GM21737 (cell line): ENCODE data around the gene MOSPD2.
A peak's percentile ranks its signal among the peaks of the same experiment; 100 is the strongest.

Source experiments
- ATAC-seq: cut with Tn5 transposase; IDR thresholded peaks from one replicate; pipeline ENCODE4 v1.9.1; 2021; ENCODE audit warnings: mild to moderate bottlenecking, moderate library complexity; ENCODE audit not compliant: unreplicated experiment

MOSPD2 gene

GRCh38 chrX:14872851-14873675 is at the start of gene MOSPD2, which contains the start of gene FANCB:
Gene MOSPD2 (plus strand): TSS chrX:14873421. CDS start chrX:14873529, 108 bp downstream.
Gene FANCB (minus strand): TSS chrX:14873069. CDS start chrX:14865510, 7,559 bp downstream.
- peak; percentile 98 for ATAC-seq

DNA sequence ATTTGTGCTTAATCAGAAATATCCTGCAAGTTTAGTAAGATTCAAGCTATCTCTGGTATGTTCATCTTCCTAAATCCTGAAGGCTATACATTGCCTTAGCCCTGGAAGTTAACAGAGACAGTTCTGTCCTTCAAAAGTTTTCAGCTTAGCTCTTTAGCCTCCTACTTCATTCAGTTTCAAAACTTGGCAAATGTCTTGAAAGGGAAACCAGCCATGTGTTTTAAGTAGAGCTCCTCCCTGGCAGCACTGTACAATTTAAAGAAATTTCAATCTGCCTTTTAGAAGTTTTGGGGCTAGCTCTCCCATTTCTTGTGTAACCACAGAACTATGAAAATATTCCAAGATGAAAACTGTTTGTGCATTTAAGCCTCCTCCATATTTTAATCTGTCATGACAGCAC is 47.4 kb upstream of the MOSPD2 start:
- ATAC-seq: no peak

GRCh38 chrX:14826319-14826718 is 46.9 kb upstream of the MOSPD2 start:
- ATAC-seq: no peak

DNA sequence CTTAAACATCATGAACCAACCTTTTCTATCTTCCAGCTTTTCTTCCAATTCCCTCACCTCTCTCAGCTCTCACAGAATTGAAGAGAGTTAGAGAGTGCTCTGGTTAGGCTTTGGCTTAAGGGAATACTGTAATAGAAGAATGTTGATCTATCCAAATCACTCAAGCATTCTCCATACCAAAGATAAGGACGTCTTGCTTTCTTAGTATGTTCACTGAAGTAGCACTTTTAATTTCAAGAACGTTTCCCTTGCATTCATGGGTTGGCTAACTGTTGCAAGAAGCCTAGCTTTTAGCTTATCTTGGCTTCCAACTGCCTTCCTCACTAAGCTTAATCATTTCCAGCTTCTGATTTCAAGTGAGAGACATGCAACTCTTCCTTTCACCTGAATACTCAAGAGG is 43.6 kb upstream of the MOSPD2 start:
- ATAC-seq: no peak

GRCh38 chrX:14832151-14832550 is 41.1 kb upstream of the MOSPD2 start:
- ATAC-seq: no peak

DNA sequence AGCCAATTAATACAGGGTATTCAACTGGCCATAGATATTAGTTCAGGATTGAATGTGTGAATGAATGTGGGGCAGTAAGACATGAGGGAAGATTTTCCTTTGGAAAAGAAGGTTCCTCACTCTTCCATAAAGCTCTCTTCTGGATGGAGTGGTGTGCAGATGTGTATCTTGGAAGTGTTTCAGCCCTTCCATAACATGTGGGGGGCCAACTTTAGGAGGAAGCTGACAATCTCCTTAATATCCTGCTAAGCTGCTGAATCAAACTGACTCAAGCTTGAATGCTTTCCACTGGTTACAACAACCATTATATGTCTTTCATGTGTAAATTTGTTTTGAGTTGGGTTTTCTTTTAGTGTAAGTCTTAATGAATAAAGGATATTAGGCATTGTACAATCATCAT is 40.6 kb upstream of the MOSPD2 start:
- no peak for ATAC-seq

GRCh38 chrX:14837155-14837554 is 36.1 kb upstream of the MOSPD2 start:
- ATAC-seq: no peak

GRCh38 chrX:14843666-14844065 is 29.6 kb upstream of the MOSPD2 start:
- no peak for ATAC-seq

- ATAC-seq: no peak
Observed at GRCh38 chrX:14851526-14851925, 21.7 kb upstream of the MOSPD2 start.

DNA sequence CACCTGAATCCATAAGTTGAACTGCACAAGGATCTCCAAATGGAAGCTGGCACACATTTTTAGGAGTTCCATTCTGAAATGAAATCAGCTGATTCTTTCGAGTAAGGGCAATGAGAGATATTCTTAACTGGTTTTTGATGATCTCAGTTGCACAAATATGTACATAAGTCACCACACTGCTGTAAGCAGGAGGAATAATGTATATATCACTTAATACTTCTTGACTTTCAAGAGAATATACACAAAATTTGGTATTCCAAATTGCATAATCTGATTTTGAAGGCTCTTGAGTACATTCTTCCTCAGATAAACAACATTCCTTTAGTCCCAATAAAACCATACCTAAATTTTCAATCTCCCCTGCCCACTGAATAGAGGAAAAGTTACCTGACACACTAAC is 8.6 kb upstream of the MOSPD2 start:
- no peak for ATAC-seq

- no peak for ATAC-seq
Observed at GRCh38 chrX:14865201-14865600, 8.0 kb upstream of the MOSPD2 start.

DNA sequence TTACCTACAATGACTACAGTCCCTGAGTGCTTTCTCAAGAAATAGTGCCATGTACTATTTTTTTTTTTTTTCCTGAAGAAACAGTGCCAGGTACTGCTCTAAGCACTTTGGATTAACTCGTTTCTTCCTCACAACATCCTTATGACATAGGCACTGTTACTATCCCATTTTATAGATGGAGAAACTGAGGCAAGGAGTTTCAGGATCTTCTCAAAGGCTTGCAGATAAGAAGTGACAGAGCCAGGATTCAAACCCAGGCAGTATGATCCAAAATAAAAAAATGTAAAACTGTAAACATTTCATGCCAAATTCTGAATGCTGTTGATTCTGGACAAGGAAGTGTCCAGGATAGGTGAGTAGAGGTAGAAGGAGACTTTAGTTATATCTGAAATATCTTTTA is 1.5 kb upstream of the MOSPD2 start:
- ATAC-seq: no peak

- no peak for ATAC-seq
Observed at GRCh38 chrX:14872355-14872754, 866 bp upstream of the MOSPD2 start.

- no peak for ATAC-seq
Observed at GRCh38 chrX:14873676-14874049, 442 bp downstream of the MOSPD2 start.

DNA sequence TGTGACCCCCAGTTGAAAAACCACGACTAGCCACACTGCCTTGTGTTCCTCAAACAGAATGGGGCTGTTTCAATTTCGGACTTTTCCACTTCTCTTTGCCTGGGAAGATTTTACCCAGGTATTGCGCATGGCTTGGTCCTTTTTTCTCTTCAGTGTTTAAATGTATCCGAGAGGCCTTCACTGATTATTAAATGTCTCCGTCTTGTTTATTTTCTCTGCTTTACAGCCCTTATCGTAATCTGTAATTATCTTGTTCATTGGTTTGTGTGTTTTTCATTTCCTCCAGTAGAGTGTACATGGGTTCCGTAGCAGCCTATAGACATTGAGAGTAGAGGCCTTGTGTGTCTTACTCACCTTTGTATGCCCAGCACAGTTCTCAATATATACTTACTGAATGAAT is 2.4 kb downstream of the MOSPD2 start:
- ATAC-seq: no peak

GRCh38 chrX:14883826-14884225 is 10.6 kb downstream of the MOSPD2 start:
- no peak for ATAC-seq

DNA sequence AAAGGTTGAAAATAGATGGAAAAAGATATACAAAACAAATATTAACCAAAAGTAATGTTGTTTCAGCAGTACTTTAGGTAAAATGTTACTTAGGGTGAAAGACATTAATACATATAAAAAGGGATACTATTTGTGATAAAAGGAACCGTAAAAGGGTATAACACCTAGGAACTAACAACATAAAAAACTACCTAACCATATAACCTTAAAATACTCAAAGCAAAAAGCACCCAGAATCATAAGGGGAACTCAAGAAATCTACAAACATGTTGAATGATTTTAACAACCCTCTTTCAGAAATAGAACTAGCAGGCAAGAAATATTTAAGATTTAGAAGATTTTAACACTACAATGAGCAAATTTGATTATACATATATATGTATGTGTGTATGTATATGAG is 11.5 kb downstream of the MOSPD2 start:
- no peak for ATAC-seq

GRCh38 chrX:14886252-14886651 is 13.0 kb downstream of the MOSPD2 start:
- no peak for ATAC-seq

DNA sequence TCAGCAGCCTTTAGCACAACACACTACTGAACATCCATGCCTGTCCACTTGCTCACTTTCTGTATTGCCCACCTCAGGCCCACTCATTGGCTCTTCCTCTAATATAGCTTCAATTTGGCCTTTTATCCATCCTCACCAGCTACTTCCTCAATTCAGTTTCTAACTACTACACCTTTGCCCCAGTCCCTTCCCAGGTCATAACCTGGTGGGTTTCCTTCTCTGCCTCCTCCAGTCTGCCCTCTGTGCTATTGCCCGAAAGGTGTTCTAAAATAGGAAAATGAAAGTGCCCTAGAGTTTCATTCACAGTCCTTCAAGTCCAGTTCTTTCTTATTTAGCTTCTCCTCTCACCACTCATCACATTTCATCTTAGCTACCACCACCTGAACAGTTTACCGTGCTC is 23.1 kb downstream of the MOSPD2 start:
- no peak for ATAC-seq

GRCh38 chrX:14897042-14897441 is 23.8 kb downstream of the MOSPD2 start:
- ATAC-seq: no peak

DNA sequence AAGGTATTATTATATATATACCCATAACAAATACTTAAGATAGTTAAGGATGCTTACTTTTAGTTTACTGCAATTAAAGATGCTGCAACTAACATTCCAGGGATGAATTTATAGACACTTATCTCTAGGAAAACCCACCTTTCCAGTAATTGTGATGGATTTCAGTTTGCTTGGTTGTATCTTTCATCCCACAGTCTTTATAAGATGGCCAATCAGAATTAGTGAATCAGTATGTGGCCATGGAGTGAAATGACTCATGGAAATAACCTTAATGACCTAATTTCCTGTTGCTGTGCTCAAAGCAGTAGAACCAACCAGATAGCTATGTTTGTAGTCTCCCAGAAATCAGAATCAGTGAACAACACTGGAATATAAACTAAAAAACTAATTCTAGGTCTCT is 26.4 kb downstream of the MOSPD2 start:
- peak; percentile 68 for ATAC-seq

DNA sequence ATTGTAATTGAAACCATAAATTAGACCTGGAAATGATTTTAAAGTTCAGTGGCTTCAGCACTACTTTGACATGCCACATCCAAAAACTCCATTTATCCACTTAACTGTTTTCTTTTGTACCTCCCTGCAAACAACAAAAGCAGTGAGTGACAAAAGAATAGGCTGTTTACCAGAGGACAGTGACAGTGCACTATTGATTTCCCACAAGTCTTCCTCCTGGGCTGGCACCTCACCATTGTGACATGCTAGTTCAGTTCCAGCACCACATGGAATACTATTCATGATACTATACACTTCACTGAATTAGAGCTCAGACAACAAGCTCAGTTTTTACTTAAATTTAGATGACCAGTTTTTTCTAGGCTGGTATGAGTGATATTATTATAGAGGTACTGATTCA is 29.3 kb downstream of the MOSPD2 start:
- ATAC-seq: no peak

DNA sequence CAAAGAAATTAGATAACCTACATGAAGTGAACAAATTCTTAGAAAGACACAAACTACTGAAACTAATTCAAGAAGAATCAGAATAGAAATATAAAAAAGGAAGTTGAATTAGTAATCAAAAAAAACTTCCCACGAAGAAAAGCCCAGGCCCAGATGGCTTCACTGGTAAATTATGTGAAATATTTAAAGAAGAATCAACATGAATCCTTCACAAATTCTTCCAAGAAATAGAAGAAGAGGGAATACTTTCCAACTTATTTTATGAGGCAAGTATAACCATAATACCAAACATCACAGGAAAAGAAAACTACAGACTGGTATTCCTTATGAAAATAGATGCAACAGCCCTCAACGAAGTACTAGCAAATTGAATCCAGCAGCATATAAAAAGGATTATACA is 30.7 kb downstream of the MOSPD2 start:
- ATAC-seq: no peak
